ENCODE measurements around the gene ALG14. TPM values are rescaled to one million over a fixed set of nuclear protein-coding genes. Genes with fewer than 3 reads are reported as not detected.

The ALG14 gene
- total RNA-seq, 1 experiment from 2014 or later: 5.7 TPM

GRCh38 chr1:94935476-94935875, 137.3 kb downstream of the ALG14 start:
- DNase-seq (ENCODE audit: low read depth, low spot score) (no peak), ATAC-seq (no peak)
- Histone ChIP-seq H3K4me1 (ENCODE audit: control insufficient read depth in 1 of 2, insufficient read depth in 2 of 2, low read length in 2 of 2) (no peaks in the 10 kb centered on the region), H3K9me2 (ENCODE audit: insufficient read depth) (no peaks in the 10 kb centered on the region; the same call in 1 of the 2 replicates), H3K27ac (ENCODE audit: low read depth, low read length) (no peak overlapping the region), H3K9ac (ENCODE audit: low read length) (no peak overlapping the region), H2AFZ (ENCODE audit: low read depth, low read length, poor library complexity, severe bottlenecking) (no peak overlapping the region), H3K79me2 (ENCODE audit: insufficient read depth, low read length) (no peaks in the 10 kb centered on the region), H3K4me2 (ENCODE audit: low read length) (no peak overlapping the region), H4K20me1 (ENCODE audit: insufficient read depth) (no peaks in the 10 kb centered on the region), H3K4me3 (replicated peaks in 1 of 2; ENCODE audit: low read depth in 1 of 2, low read length in 2 of 2) (no peak overlapping the region), H3K9me3 (ENCODE audit: control insufficient read depth in 1 of 2, insufficient read depth in 1 of 2, low read depth in 1 of 2, low read length in 2 of 2) (no peaks in the 10 kb centered on the region), H3K27me3 (ENCODE audit: insufficient read depth, low read length) (no peaks in the 10 kb centered on the region), H3K36me3 (ENCODE audit: control insufficient read depth in 1 of 2, insufficient read depth in 2 of 2, low read length in 2 of 2) (no peaks in the 10 kb centered on the region)
- BruUV-seq (replicated peaks): no TSS peak
- ChIA-PET POLR2A (interaction anchor here (0.5 kb wide), 1 partner anchor 106 kb away, joined by 4 read pairs; no protein-coding TSS in a partner anchor), CTCF (no interaction called here), RAD21 (ENCODE audit: low non-redundant PET in 1 of 2, low total read pairs in 2 of 2, uncharacterized antibody in 2 of 2, unreplicated experiment in 2 of 2) (no interaction called here)
- intact Hi-C loops (cut with micrococcal nuclease): no loop called here
- TF ChIP-seq MAX (IDR thresholded peaks at IDR 0.05) (no peak), CEBPB (IDR thresholded peaks at IDR 0.05; ENCODE audit: low read depth) (no peak), EZH2phosphoT487 (IDR thresholded peaks at IDR 0.05; ENCODE audit: borderline replicate concordance) (no peak), SRF (IDR thresholded peaks at IDR 0.05; ENCODE audit: low read depth) (no peak), CBX3 (IDR thresholded peaks at IDR 0.05; ENCODE audit: low read depth) (no peak), ZBTB33 (IDR thresholded peaks at IDR 0.05; ENCODE audit: extremely low read depth, insufficient replicate concordance, low read length) (no peak), YY1 (IDR thresholded peaks at IDR 0.05; ENCODE audit: extremely low read depth, insufficient replicate concordance, low read depth, low read length) (no peak), RAD21 (IDR thresholded peaks at IDR 0.05; ENCODE audit: low read depth) (no peak), JUND (IDR thresholded peaks at IDR 0.05) (no peak), FOSL1 (IDR thresholded peaks at IDR 0.05; ENCODE audit: low read depth) (no peak), POLR2AphosphoS5 (IDR thresholded peaks at IDR 0.05; ENCODE audit: low read depth, low read length) (no peak), EGR1 (IDR thresholded peaks at IDR 0.05; ENCODE audit: low read depth) (no peak), ZFX (IDR thresholded peaks at IDR 0.05) (no peak), REST (IDR thresholded peaks at IDR 0.05; ENCODE audit: low read depth) (no peak), TCF7L2 (IDR thresholded peaks at IDR 0.05; ENCODE audit: borderline replicate concordance, extremely low read depth, insufficient read depth, insufficient read length) (no peak), ATF3 (IDR thresholded peaks at IDR 0.05) (no peak)

All from HCT116 (cell line).